Measurements from ENCODE around the gene CRAMP1. TPM values are rescaled to one million over a fixed set of nuclear protein-coding genes. Genes with fewer than 3 reads are reported as not detected.
"Not testable (repeated sequence)": the region's sequence is repeated elsewhere in the genome, so short reads cannot be mapped to it uniquely, and the experiment has no call there.

Gene CRAMP1
- total RNA-seq, 1 donor from 2014 or later: 6.0 TPM

DNA sequence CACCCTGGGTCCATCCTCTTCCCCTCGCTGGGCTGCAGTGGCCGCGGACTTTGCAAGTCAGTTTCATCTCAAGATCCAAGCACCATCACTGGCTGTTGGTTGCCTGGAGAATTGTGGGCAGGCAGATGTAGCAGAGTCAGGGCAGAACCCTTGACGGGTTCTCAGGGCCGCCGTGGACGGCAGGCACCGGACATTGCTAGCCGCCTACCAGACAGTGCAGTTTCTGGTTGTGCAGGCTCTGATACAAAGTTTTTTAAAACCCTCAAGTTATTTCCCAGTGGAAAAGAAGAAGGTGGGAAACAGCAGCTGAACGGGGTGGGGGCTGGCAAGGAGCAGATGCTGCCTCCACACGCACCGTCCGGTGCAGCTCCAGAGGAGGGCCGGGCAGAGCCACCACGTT, 97.2 kb downstream of the CRAMP1 start:
- no peak for DNase-seq (ENCODE audit: low spot score)

DNA sequence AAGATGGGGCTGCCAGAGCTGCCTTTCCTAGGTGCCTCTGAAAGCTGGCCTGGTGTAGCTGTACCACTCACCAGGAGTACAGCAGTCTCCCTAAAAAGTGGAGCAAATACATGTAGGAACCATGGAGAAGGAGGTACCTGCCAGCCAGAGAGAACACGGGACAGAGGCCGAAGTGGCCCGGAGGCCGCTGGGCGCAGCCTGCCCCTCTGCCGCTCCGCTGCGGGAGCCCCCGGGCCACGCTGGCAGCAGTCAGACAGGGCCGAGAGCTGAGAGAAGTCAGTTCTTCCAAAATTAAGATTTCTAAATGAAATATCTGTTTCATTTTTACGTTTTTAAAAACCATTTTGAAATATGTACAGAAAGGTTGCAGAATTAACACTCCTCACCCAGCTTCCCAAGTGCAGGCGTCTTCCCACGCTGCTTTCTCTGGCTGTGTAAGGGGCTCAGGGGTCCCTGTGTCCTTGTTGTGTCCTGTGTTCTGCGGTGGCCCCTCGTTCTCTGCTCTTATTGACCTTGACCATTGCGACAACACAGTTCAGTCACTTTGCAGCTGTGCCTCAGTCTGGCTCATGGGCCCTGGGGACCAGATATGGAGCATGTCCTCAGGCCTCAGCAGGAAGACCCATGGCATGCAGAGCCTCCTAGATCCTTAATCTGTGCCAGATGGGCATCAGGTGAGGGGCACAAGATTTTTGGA, 98.8 kb downstream of the CRAMP1 start:
- DNase-seq (ENCODE audit: low spot score): no peak

- DNase-seq (ENCODE audit: low spot score): no peak
These were observed 100.7 kb downstream of the CRAMP1 start for GRCh38 chr16:1712791-1713261.

DNA sequence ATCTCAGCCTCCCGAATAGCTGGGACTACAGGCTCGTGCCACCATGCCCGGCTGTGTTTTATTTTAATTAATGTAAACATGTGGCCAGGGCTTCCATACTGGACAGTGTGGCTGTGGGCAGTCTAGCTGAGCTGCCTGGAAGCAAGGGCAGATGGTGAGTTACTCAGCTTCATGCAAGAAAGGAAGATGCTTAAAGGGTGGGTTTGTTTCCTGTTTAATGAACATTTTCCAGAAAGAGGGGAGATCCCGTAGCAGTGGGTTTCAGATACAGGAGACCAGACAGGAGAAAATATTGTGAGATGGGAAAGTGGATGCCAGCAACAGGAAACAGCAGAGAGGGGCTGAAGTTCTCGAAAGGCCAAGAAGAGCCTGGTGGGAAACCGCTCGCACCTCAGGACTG, 101.2 kb downstream of the CRAMP1 start:
- no peak for DNase-seq (ENCODE audit: low spot score)

DNA sequence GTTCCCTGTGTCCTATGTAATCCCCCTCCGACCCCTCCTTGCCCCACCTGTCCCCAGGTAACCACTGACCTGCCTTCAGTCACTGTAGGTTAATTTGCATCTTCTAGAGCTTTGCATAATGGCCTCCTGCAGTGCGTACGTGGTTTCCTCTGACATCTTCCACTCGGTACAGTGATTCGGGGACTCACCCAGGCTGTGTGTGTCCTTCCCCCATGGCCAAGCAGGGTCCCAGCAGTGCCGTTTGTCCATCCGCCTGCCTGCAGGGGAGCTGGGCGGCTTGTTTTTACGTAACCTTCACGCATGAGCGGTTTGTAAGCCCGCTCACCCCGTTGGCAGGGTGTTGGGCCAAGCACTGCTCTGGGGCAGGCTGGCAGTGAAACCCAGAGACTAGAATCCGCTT, 101.8 kb downstream of the CRAMP1 start:
- DNase-seq (ENCODE audit: low spot score): no peak

DNA sequence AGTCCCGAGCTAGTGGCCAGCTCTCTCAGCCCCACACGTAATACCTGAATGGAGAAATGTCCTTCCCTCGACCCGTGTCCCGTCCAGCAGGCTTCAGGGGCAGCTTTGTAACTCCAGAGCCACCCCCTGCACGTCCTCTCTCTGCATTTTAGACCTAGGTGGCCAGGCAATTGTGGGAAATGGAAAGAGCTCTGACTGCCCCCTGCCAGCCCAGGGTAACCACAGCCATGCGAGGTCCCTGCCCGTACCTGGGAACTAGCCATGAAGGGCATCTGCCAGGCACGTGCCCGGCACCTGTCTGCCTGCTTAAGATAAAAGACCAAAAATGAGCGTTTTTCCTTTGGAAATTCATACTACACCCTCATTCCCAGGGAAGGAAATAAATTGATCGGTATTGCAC, 103.1 kb downstream of the CRAMP1 start:
- DNase-seq (ENCODE audit: low spot score): no peak

GRCh38 chr16:1718236-1718635, 106.1 kb downstream of the CRAMP1 start:
- DNase-seq (ENCODE audit: low spot score): not testable (repeated sequence)

DNA sequence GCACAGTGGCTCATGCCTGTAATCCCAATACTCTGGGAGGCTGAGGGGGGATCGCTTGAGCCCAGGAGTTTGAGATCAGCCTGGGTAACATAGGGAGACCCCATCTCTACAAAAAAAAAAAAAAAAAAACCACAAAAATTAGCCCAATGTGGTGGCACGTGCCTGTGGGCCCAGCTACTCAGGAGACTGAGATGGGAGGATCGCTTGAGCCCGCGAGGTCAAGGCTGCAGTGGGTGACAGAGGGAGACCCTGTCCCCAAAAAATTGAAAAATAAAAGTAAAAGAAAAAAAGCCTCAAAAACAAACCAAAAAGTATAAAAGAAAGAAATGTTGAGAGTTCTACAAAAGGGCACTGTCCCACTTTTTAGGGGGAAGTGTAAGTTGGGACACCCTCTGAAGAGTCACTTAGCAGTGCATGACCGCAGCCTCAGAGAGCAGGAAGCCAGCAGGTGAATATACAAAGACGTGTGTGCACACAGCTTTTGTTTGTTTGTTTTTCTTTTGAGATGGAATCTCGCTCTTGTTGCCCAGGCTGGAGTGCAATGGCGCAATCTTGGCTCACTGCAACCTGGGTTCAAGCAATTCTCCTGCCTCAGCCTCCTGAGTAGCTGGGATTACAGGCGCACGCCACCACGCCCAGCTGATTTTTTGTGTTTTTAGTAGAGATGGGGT, 107.5 kb downstream of the CRAMP1 start:
- not testable (repeated sequence) for DNase-seq (ENCODE audit: low spot score)

- DNase-seq (ENCODE audit: low spot score): no peak
These were observed 109.2 kb downstream of the CRAMP1 start for GRCh38 chr16:1721372-1721771.

- DNase-seq (ENCODE audit: low spot score): peak; percentile 24
These were observed 111.4 kb downstream of the CRAMP1 start for GRCh38 chr16:1723450-1724147.

GRCh38 chr16:1724491-1724890, 112.3 kb downstream of the CRAMP1 start:
- no peak for DNase-seq (ENCODE audit: low spot score)

- DNase-seq (ENCODE audit: low spot score): no peak
These were observed 114.7 kb downstream of the CRAMP1 start for GRCh38 chr16:1726661-1727502.

Other genes starting within 250 kb of the CRAMP1 start
- gene UNKL, start 197.7 kb upstream of the CRAMP1 start, total RNA-seq (ENCODE audit: insufficient read depth, low replicate concordance): 3.4 TPM
- gene UQCC4, start 191.6 kb upstream of the CRAMP1 start, total RNA-seq (ENCODE audit: insufficient read depth, low replicate concordance): 20.7 TPM
- gene PERCC1, start 181.3 kb upstream of the CRAMP1 start, total RNA-seq (ENCODE audit: insufficient read depth, low replicate concordance): 3.1 TPM
- gene CCDC154, start 167.8 kb upstream of the CRAMP1 start, total RNA-seq (ENCODE audit: insufficient read depth, low replicate concordance): 0.48 TPM
- gene CLCN7, start 137.3 kb upstream of the CRAMP1 start, total RNA-seq (ENCODE audit: insufficient read depth, low replicate concordance): 35.2 TPM
- gene PTX4, start 123.4 kb upstream of the CRAMP1 start, total RNA-seq (ENCODE audit: insufficient read depth, low replicate concordance): not detected
- gene TELO2, start 119.0 kb upstream of the CRAMP1 start, total RNA-seq (ENCODE audit: insufficient read depth, low replicate concordance): 7.9 TPM
- 6.7 TPM for gene TMEM204, start 78.7 kb upstream of the CRAMP1 start, total RNA-seq (ENCODE audit: insufficient read depth, low replicate concordance)
- gene IFT140, start 288 bp upstream of the CRAMP1 start, total RNA-seq (ENCODE audit: insufficient read depth, low replicate concordance): 17.1 TPM
- 37.8 TPM for gene JPT2, start 65.9 kb downstream of the CRAMP1 start, total RNA-seq (ENCODE audit: insufficient read depth, low replicate concordance)
- 60.2 TPM for gene MAPK8IP3, start 93.8 kb downstream of the CRAMP1 start, total RNA-seq (ENCODE audit: insufficient read depth, low replicate concordance)
- 33.0 TPM for gene NME3, start 159.2 kb downstream of the CRAMP1 start, total RNA-seq (ENCODE audit: insufficient read depth, low replicate concordance)
- 7.2 TPM for gene EME2, start 160.4 kb downstream of the CRAMP1 start, total RNA-seq (ENCODE audit: insufficient read depth, low replicate concordance)
- gene MRPS34, start 160.8 kb downstream of the CRAMP1 start, total RNA-seq (ENCODE audit: insufficient read depth, low replicate concordance): 26.5 TPM
- 37.6 TPM for gene SPSB3, start 170.2 kb downstream of the CRAMP1 start, total RNA-seq (ENCODE audit: insufficient read depth, low replicate concordance)
- gene NUBP2, start 170.6 kb downstream of the CRAMP1 start, total RNA-seq (ENCODE audit: insufficient read depth, low replicate concordance): 73.7 TPM
- 0.96 TPM for gene IGFALS, start 181.3 kb downstream of the CRAMP1 start, total RNA-seq (ENCODE audit: insufficient read depth, low replicate concordance)
- 34.4 TPM for gene HAGH, start 214.5 kb downstream of the CRAMP1 start, total RNA-seq (ENCODE audit: insufficient read depth, low replicate concordance)
- 36.1 TPM for gene FAHD1, start 214.8 kb downstream of the CRAMP1 start, total RNA-seq (ENCODE audit: insufficient read depth, low replicate concordance)